ENCODE results near the gene KRTAP10-6.
"Not testable (repeated sequence)": the region's sequence is repeated elsewhere in the genome, so short reads cannot be mapped to it uniquely, and the experiment has no call there.

KRTAP10-6 gene

DNA sequence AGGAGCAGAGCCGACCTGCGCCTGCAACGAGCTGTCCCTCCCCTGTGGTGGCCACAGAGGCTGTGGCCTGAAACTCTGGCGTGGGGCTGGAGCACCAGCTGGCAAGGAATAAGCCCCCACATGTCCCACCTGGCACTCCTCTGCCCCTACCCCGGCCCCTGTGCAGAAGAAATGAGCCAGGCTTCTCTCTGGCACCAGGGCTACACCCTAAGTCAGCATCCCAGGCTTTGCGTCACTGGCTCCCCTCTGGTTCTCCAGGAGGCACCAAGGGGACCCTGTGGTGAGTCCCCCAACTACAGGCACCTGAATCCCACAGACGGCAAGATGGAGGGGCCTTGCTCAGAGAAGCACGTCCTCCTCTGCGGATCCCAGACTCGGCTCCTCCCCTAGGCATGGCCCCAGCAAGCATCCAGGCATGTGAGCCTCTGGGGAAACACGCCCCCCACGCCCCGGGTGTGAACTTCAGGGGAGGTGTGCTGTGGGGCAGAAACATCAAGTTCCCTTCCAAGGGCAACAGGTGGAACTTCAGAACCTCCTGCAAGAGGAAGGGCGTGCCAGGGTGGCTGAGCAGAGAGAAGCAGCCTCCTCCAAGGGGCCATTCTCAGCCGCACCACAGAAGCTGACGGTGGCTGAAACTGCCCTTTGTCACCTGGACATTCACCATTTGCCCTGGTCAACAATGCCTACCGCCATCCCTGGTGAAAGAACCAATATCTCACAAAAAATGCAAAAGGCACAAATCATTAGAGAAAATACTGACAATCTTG, 11.0 kb upstream of the KRTAP10-6 start:
- no peak overlapping the region for H3K4me3 ChIP-seq (ENCODE audit: low read depth, low read length)
- in situ Hi-C loops (cut with HindIII; ENCODE audit: low sequenced_read_pairs): no loop called here
- TF ChIP-seq, protein P1, sequence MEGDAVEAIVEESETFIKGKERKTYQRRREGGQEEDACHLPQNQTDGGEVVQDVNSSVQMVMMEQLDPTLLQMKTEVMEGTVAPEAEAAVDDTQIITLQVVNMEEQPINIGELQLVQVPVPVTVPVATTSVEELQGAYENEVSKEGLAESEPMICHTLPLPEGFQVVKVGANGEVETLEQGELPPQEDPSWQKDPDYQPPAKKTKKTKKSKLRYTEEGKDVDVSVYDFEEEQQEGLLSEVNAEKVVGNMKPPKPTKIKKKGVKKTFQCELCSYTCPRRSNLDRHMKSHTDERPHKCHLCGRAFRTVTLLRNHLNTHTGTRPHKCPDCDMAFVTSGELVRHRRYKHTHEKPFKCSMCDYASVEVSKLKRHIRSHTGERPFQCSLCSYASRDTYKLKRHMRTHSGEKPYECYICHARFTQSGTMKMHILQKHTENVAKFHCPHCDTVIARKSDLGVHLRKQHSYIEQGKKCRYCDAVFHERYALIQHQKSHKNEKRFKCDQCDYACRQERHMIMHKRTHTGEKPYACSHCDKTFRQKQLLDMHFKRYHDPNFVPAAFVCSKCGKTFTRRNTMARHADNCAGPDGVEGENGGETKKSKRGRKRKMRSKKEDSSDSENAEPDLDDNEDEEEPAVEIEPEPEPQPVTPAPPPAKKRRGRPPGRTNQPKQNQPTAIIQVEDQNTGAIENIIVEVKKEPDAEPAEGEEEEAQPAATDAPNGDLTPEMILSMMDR (IDR thresholded peaks at IDR 0.05; ENCODE audit: low read depth, low read length): no peak
- DNase-seq (ENCODE audit: low read depth, low spot score): no peak

- in situ Hi-C loops (cut with HindIII; ENCODE audit: low sequenced_read_pairs): no loop called here
- no peak overlapping the region for H3K4me3 ChIP-seq (ENCODE audit: low read depth, low read length)
- TF ChIP-seq, protein P1 (IDR thresholded peaks at IDR 0.05; ENCODE audit: low read depth, low read length): no peak
- DNase-seq (ENCODE audit: low read depth, low spot score): no peak
Measured at GRCh38 chr21:44602463-44602850, 10.2 kb upstream of the KRTAP10-6 start.

DNA sequence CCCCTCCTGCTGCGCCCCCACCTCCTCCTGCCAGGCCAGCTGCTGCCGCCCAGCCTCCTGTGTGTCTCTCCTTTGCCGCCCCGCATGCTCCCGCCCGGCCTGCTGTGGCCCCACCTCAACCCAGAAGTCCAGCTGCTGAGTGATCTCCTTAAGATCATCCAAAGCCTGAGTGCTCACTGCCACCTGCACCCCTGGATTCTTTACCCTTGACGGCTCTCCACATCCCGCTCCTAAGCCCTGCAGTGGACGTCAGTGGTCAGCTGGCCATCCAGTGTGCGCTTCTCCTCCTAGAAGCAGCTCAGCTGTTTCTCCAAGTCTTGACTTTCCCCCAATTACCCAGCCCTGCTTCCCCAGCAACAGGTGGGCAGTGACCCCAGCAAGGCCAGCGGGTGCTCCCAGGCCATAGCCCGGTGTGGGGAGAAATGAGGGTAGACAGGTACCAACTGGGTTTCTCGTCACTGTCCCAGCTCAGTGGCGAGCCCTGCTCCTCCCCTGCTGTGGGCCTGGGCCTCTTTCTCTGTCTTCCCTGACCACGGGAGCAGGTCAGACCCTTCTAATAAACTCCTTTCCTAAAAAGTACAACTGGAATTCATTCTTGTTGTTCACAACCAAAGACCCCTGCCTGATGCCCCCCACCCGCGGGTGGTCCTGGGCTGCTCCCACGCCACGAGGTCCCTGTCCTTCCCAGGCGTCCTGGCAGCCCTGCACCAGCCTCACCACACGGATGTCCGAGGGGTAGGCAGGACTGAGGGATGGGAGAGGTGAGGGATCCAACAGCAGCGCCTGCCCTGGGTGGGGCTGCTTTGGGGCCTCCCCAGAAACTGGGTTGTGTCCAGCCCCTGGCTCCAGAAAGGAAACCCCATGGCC, 9.5 kb upstream of the KRTAP10-6 start:
- in situ Hi-C loops (cut with HindIII; ENCODE audit: low sequenced_read_pairs): no loop called here
- TF ChIP-seq, protein P1 (IDR thresholded peaks at IDR 0.05; ENCODE audit: low read depth, low read length): no peak
- DNase-seq (ENCODE audit: low read depth, low spot score): no peak
- no peak overlapping the region for H3K4me3 ChIP-seq (ENCODE audit: low read depth, low read length)

GRCh38 chr21:44601091-44601490, 8.8 kb upstream of the KRTAP10-6 start:
- DNase-seq (ENCODE audit: low read depth, low spot score); H3K4me3 ChIP-seq (ENCODE audit: low read depth, low read length); in situ Hi-C loops (cut with HindIII; ENCODE audit: low sequenced_read_pairs): not testable (repeated sequence)

GRCh38 chr21:44600118-44600978, 8.0 kb upstream of the KRTAP10-6 start, which contains the start of gene KRTAP10-7:
Gene KRTAP10-7 (plus strand): TSS chr21:44600597. CDS start chr21:44600622, 25 bp downstream.
- in situ Hi-C loops (cut with HindIII; ENCODE audit: low sequenced_read_pairs); DNase-seq (ENCODE audit: low read depth, low spot score); H3K4me3 ChIP-seq (ENCODE audit: low read depth, low read length): not testable (repeated sequence)

DNA sequence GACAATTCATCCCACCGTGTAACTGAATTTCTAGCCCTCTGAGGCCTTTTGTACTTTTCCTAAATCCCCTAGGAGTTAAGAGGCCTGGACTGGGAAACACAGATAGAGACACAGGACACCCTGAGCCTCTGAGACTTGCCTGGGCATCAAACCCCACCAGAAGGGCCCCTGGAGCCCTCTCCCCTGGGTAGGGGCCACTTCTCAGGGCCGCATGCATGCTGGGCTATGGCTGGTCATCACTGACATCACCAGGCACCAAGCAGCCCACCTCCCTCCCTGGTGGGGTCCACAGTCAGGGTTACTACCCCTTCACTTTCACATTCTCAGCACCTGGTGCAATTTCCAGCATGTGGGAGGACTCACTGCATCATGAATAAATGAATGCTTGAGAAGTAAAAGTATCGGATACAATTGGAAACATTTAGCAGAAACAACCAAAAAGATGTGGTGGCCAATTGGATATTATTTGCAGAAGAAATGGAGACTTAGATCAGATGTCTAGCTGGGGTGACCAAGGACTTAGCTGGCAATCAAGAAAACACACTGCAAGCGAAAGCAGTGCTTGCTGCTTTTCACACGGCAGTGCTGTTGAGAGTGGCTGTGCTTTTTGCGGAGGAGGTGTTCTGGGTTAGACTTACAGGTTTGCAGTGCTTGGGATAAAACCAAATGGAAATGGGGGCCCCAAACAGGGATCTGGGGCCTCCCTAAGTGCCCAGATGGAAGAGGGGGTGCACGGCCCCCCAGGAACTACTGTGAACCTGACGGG, 7.1 kb upstream of the KRTAP10-6 start:
- no peak for DNase-seq (ENCODE audit: low read depth, low spot score)
- TF ChIP-seq, protein P1 (IDR thresholded peaks at IDR 0.05; ENCODE audit: low read depth, low read length): no peak
- in situ Hi-C loops (cut with HindIII; ENCODE audit: low sequenced_read_pairs): no loop called here
- no peak overlapping the region for H3K4me3 ChIP-seq (ENCODE audit: low read depth, low read length)

DNA sequence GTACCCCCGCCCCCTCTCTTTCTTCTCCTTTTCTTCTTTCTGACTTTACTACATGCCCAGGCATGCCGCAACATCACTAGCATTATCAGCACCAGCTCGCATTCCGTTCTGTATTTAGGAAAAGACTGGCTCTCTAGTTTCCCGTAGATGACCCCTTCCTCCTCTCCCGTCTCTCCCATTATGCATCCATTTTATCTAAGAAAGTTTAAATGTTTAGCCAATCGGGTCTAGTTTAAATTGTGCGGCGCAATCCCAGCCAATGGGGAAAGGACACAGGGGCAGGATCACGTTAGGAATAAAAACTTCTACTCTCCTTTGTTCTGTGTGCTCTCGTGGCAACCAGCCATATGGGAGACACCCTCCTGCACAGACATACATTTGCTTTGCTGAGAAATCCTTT, 5.8 kb upstream of the KRTAP10-6 start:
- TF ChIP-seq, protein P1 (IDR thresholded peaks at IDR 0.05; ENCODE audit: low read depth, low read length): no peak
- in situ Hi-C loops (cut with HindIII; ENCODE audit: low sequenced_read_pairs): no loop called here
- H3K4me3 ChIP-seq (ENCODE audit: low read depth, low read length): no peak overlapping the region
- no peak for DNase-seq (ENCODE audit: low read depth, low spot score)

Data from astrocyte of the spinal cord (primary cell).